Measurements from ENCODE around the gene SLC25A12.
"Not testable (repeated sequence)": the region's sequence is repeated elsewhere in the genome, so short reads cannot be mapped to it uniquely, and the experiment has no call there.

SLC25A12 gene

DNA sequence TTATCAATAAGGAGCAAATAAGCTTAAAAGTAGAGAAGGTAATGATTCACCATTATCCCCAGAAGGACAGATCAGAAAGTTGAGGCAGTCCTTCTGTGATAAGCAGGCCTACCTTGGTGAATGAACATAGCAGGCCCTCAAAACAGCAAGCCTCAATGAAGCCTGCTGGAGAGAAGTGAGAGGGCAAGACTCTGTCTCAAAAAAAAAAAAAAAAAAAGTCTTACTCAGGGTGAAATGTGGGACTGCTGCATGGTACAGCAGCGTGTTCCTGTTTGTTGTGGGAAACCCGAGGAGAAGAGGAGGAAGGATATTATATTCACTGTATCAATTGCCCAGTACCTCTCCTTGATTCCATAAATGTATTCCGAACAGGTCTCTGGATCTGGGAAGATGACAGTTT is 19.5 kb upstream of the SLC25A12 start:
- Histone ChIP-seq H3K4me3 (ENCODE audit: low read length) (no peak overlapping the region), H3K4me1 (ENCODE audit: insufficient read depth, low read length) (no peaks in the 10 kb centered on the region), H3K9ac (ENCODE audit: low read depth, low read length) (no peak overlapping the region), H3K36me3 (ENCODE audit: insufficient read depth, low read length) (no peaks in the 10 kb centered on the region), H3K27me3 (ENCODE audit: insufficient read depth, low read length) (no peaks in the 10 kb centered on the region), H3K27ac (ENCODE audit: low read depth, low read length) (no peak overlapping the region), H3K9me3 (ENCODE audit: insufficient read depth, low read depth, low read length) (no peaks in the 10 kb centered on the region)
- WGBS: 84% methylated on average over 3 of the region's 3 CpGs

DNA sequence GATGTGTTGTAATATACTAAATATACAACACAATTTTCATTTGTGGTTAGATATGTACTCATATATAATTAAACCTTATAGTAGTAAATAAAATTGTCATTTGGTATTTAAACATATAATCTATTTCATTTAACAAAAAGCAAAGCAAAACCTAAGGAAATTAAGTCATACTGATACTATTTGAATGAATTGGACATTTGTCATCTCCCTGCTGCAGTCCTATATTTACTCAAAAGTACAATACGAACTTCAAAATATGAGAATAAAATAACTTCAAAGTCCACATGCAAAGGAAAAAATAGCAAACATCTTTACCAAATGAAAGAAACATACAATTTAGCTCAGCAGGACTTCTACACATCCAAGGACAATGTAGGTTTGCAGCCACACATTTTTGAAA is 16.4 kb upstream of the SLC25A12 start:
- H3K27me3 ChIP-seq (ENCODE audit: insufficient read depth, low read length): no peaks in the 10 kb centered on the region
- no peaks in the 10 kb centered on the region for H3K36me3 ChIP-seq (ENCODE audit: insufficient read depth, low read length)
- no peak overlapping the region for H3K9ac ChIP-seq (ENCODE audit: low read depth, low read length)
- no peak overlapping the region for H3K4me3 ChIP-seq (ENCODE audit: low read length)
- H3K4me1 ChIP-seq (ENCODE audit: insufficient read depth, low read length): no peaks in the 10 kb centered on the region
- WGBS: 87% methylated on average over 1 of the region's 1 CpG
- H3K27ac ChIP-seq (ENCODE audit: low read depth, low read length): no peak overlapping the region
- H3K9me3 ChIP-seq (ENCODE audit: insufficient read depth, low read depth, low read length): no peaks in the 10 kb centered on the region

DNA sequence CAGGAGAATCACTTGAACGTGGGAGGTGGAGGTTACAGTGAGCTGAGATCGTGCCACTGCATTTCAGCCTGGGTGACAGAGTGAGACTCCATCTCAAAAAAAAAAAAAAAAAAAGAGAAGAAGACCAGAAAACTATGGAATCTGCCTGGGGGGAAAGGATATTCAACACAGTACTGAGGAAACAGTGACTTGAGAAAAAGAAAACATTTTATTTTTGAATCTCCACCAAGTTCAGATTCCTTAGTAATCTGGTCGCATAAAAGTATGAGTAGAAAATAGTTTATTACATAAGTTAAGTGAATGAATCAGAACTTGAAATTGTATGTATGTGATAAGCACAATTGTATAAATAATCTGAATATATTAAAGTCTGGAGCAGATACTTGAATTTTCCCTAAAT is 15.2 kb upstream of the SLC25A12 start:
- Histone ChIP-seq H3K9me3 (ENCODE audit: insufficient read depth, low read depth, low read length) (no peaks in the 10 kb centered on the region), H3K4me1 (ENCODE audit: insufficient read depth, low read length) (no peaks in the 10 kb centered on the region), H3K9ac (ENCODE audit: low read depth, low read length) (no peak overlapping the region), H3K27me3 (ENCODE audit: insufficient read depth, low read length) (no peaks in the 10 kb centered on the region), H3K4me3 (ENCODE audit: low read length) (no peak overlapping the region), H3K36me3 (ENCODE audit: insufficient read depth, low read length) (no peaks in the 10 kb centered on the region), H3K27ac (ENCODE audit: low read depth, low read length) (no peak overlapping the region)
- WGBS: 97% methylated on average over 2 of the region's 3 CpGs

DNA sequence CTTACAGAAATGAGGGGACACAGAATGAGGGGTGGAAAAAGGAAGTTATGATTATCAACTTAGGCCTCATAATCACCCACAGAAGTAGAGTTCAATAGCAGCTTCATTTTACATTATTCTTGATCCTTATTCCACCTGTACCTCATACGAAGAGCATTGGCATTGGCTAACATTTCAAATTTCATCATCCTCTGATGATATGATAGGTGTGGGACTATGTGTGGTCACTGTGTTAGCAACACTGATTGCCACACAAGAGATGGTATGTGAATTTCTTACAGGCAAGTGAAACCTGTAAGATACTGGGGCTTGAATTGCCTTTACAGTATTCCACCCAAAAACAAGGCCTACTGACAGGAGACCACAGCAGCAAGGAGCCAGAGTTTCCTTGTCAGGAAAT is 14.2 kb upstream of the SLC25A12 start:
- H3K4me1 ChIP-seq (ENCODE audit: insufficient read depth, low read length): no peaks in the 10 kb centered on the region
- H3K9ac ChIP-seq (ENCODE audit: low read depth, low read length): no peak overlapping the region
- no peak overlapping the region for H3K4me3 ChIP-seq (ENCODE audit: low read length)
- 86% methylated on average over 1 of the region's 1 CpG for WGBS
- H3K27ac ChIP-seq (ENCODE audit: low read depth, low read length): no peak overlapping the region
- H3K27me3 ChIP-seq (ENCODE audit: insufficient read depth, low read length): no peaks in the 10 kb centered on the region
- H3K36me3 ChIP-seq (ENCODE audit: insufficient read depth, low read length): no peaks in the 10 kb centered on the region
- H3K9me3 ChIP-seq (ENCODE audit: insufficient read depth, low read depth, low read length): no peaks in the 10 kb centered on the region

DNA sequence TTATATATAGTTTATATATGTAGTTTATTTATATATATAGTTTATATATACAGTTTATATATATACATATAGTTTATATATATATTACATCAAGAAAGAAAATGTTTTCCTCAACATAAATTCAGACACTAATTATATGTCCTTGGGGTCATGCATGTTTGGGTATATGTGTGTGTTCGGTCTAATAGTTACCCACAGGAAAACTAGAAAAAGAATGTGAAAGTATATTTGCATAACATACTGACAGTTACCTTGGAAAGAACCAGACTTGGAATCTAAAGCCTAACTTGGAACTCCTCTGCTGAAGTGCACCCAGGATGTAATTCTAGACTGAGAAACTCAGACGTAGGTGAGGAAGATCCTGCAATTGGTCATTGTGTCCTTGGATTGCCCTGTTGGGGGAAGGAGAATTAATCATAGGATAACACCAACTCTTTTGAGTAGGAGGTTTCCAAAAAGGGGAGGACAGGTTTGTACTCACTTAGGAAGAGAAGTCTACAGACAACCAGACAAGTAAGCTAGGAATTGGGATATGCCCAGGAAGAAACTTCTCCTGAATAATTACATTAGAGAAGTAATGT is 8.9 kb upstream of the SLC25A12 start:
- Histone ChIP-seq H3K9me3 (ENCODE audit: insufficient read depth, low read depth, low read length) (peaks cover 7% of the 10 kb centered on the region), H3K4me1 (ENCODE audit: insufficient read depth, low read length) (no peaks in the 10 kb centered on the region)

DNA sequence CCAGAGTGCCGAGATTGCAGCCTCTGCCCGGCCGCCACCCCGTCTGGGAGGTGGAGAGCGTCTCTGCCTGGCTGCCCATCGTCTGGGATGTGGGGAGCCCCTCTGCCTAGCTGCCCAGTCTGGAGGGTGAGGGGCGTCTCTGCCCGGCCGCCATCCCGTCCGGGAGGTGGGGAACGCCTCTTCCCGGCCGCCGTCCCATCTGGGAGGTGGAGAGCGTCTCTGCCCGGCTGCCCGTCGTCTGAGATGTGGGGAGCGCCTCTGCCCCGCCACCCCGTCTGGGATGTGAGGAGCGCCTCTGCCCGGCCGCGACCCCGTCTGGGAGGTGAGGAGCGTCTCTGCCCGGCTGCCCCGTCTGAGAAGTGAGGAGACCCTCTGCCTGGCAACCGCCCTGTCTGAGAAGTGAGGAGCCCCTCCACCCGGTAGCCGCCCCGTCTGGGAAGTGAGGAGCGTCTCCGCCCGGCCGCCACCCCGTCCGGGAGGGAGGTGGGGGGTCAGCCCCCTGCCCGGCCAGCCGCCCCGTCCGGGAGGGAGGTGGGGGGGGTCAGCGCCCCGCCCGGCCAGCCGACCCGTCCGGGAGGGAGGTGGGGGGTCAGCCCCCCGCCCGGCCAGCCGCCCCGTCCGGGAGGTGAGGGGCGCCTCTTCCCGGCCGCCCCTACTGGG is 5.7 kb upstream of the SLC25A12 start:
- not testable (repeated sequence) for H3K27me3 ChIP-seq (ENCODE audit: insufficient read depth, low read length); H3K4me3 ChIP-seq (ENCODE audit: low read length); H3K27ac ChIP-seq (ENCODE audit: low read depth, low read length); H3K9ac ChIP-seq (ENCODE audit: low read depth, low read length); H3K9me3 ChIP-seq (ENCODE audit: insufficient read depth, low read depth, low read length); H3K36me3 ChIP-seq (ENCODE audit: insufficient read depth, low read length); H3K4me1 ChIP-seq (ENCODE audit: insufficient read depth, low read length)
- 95% methylated on average over 50 of the region's 58 CpGs for WGBS

More for the DNA sequence above, 8.9 kb upstream of the SLC25A12 start:
- no peaks in the 10 kb centered on the region for H3K27me3 ChIP-seq (ENCODE audit: insufficient read depth, low read length)
- H3K36me3 ChIP-seq (ENCODE audit: insufficient read depth, low read length): no peaks in the 10 kb centered on the region
- no peak overlapping the region for H3K27ac ChIP-seq (ENCODE audit: low read depth, low read length)
- no peak overlapping the region for H3K9ac ChIP-seq (ENCODE audit: low read depth, low read length)
- 79% methylated on average over 1 of the region's 2 CpGs for WGBS
- H3K4me3 ChIP-seq (ENCODE audit: low read length): no peak overlapping the region

DNA sequence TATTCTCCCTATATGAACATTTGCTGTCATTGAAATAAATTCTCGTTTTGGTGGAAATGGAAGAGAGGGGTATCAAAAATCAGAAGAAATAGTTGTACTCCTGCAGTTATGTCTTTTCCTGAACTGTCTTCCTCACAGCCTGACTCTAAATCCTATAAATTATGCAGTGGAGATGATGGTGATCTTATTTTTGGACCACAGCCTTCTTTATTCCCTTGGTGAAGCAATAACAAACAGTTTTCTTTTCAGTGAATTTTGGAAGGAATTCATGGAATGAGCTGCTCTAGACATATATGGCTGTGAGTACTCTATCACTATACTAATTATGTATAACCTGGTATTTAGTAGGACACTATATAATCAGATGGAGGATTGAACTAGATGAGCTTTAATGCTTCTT is 1.7 kb upstream of the SLC25A12 start:
- Histone ChIP-seq H3K27ac (ENCODE audit: low read depth, low read length) (no peak overlapping the region), H3K9me3 (ENCODE audit: insufficient read depth, low read depth, low read length) (peaks cover 7% of the 10 kb centered on the region), H3K4me3 (ENCODE audit: low read length) (no peak overlapping the region), H3K9ac (ENCODE audit: low read depth, low read length) (no peak overlapping the region), H3K36me3 (ENCODE audit: insufficient read depth, low read length) (no peaks in the 10 kb centered on the region), H3K4me1 (ENCODE audit: insufficient read depth, low read length) (peaks cover 7% of the 10 kb centered on the region; the same call in 1 of the 2 replicates), H3K27me3 (ENCODE audit: insufficient read depth, low read length) (no peaks in the 10 kb centered on the region)
- WGBS: no CpG with 5 or more reads among the region's 1 CpG

DNA sequence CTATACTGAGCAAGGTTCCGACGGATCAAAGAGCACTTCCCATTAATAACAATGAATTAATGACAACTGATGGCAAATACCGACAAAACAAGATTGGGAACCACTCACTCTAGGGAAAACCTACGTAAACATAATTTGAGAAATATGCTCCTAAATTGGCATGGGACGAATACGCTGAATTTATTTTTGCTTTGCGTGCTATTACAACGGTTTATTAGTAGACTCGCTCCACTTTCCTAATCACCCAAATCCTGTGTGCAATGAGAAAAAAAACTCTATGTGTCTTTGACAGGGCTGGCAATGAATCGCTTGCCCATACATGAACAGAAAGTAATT is 536 bp upstream of the SLC25A12 start:
- no peaks in the 10 kb centered on the region for H3K36me3 ChIP-seq (ENCODE audit: insufficient read depth, low read length)
- 52% methylated on average over 10 of the region's 10 CpGs for WGBS
- peaks cover 7% of the 10 kb centered on the region; the same call in 1 of the 2 replicates for H3K4me1 ChIP-seq (ENCODE audit: insufficient read depth, low read length)
- peaks cover 7% of the 10 kb centered on the region for H3K9me3 ChIP-seq (ENCODE audit: insufficient read depth, low read depth, low read length)
- peak overlapping the region; percentile 90 for H3K4me3 ChIP-seq (ENCODE audit: low read length)
- peak overlapping the region; percentile 61; the same call in 1 of the 2 replicates for H3K27ac ChIP-seq (ENCODE audit: low read depth, low read length)
- H3K27me3 ChIP-seq (ENCODE audit: insufficient read depth, low read length): no peaks in the 10 kb centered on the region
- H3K9ac ChIP-seq (ENCODE audit: low read depth, low read length): peak overlapping the region; percentile 80

DNA sequence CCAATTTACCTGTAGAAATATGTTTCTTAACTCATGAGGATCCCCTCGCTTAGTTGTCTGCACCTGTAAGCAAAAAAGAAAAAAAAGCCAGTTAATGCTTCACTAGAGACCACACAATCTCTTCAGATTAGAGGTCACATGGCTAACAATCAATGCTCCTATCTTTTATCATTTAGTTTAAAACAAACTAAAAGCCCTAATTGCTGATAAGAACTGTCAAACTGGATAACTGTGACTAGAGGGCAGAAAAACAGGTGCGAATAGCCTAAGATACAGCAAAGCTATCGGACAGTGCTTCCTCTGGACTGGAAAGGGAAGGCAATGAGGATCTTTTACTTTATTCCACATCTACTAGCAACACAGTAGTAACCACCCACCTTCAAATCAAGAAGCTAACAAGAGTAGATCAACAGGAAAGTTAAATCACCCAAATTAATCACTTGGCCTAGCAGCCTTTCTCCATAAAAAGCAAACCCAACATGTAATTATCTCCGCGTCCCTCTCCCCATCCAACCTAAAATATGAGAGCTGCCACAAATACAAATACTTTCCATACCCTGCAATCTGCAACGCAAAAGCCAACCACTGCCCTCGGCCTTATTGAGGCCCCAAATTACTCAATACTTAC is 734 bp downstream of the SLC25A12 start:
- H3K27ac ChIP-seq (ENCODE audit: low read depth, low read length): no peak overlapping the region
- H3K36me3 ChIP-seq (ENCODE audit: insufficient read depth, low read length): no peaks in the 10 kb centered on the region
- peak overlapping the region; percentile 90 for H3K4me3 ChIP-seq (ENCODE audit: low read length)
- H3K9me3 ChIP-seq (ENCODE audit: insufficient read depth, low read depth, low read length): peaks cover 2% of the 10 kb centered on the region
- H3K9ac ChIP-seq (ENCODE audit: low read depth, low read length): peak overlapping the region; percentile 80; the same call in 1 of the 2 replicates
- H3K27me3 ChIP-seq (ENCODE audit: insufficient read depth, low read length): no peaks in the 10 kb centered on the region
- 53% methylated on average over 7 of the region's 7 CpGs for WGBS
- peaks cover 7% of the 10 kb centered on the region; the same call in 1 of the 2 replicates for H3K4me1 ChIP-seq (ENCODE audit: insufficient read depth, low read length)

DNA sequence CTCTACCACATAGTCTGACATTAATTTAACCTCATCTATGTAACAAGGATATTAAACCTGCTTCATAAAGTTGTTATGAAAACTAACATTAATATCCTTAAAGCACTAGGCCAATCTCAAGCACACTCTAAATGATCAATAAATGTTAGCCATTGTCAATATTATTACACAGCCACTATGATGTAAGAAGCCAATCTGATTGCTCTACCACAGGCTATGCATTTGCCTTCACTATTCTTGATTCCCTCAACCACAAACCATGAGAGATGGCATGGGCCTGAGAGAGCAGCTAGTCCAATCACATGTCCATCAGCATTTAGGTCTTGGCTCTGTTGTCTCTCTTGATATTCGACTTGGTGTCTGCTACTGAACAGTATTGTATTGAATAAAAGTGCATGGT is 4.2 kb downstream of the SLC25A12 start:
- H3K27me3 ChIP-seq (ENCODE audit: insufficient read depth, low read length): no peaks in the 10 kb centered on the region
- no peak overlapping the region for H3K9ac ChIP-seq (ENCODE audit: low read depth, low read length)
- WGBS: 95% methylated on average over 1 of the region's 1 CpG
- H3K4me3 ChIP-seq (ENCODE audit: low read length): no peak overlapping the region
- no peaks in the 10 kb centered on the region for H3K9me3 ChIP-seq (ENCODE audit: insufficient read depth, low read depth, low read length)
- no peak overlapping the region for H3K27ac ChIP-seq (ENCODE audit: low read depth, low read length)
- H3K36me3 ChIP-seq (ENCODE audit: insufficient read depth, low read length): no peaks in the 10 kb centered on the region
- peaks cover 6% of the 10 kb centered on the region; the same call in 1 of the 2 replicates for H3K4me1 ChIP-seq (ENCODE audit: insufficient read depth, low read length)

DNA sequence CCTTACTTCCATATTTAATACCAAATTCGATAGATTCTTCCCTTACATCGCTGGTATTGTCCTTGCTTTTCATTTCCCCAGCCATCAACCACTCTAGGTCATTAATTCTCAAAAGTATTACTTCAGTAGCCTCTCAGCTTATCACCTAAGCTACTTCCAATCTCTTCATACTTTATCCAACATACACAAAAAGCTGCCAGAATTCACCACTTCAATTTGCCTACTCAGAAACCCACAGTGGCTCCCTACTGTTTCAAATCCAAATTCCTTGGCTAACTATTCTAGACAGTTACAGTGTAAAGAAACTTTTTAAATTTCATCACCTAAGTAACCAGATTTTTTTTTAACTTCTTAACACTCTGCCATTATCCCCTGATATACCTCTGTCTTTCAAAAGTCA is 4.7 kb downstream of the SLC25A12 start:
- 95% methylated on average over 2 of the region's 2 CpGs for WGBS
- no peaks in the 10 kb centered on the region for H3K27me3 ChIP-seq (ENCODE audit: insufficient read depth, low read length)

More for the DNA sequence above, 4.7 kb downstream of the SLC25A12 start:
- Histone ChIP-seq H3K36me3 (ENCODE audit: insufficient read depth, low read length) (no peaks in the 10 kb centered on the region), H3K9ac (ENCODE audit: low read depth, low read length) (no peak overlapping the region), H3K9me3 (ENCODE audit: insufficient read depth, low read depth, low read length) (no peaks in the 10 kb centered on the region), H3K27ac (ENCODE audit: low read depth, low read length) (no peak overlapping the region), H3K4me1 (ENCODE audit: insufficient read depth, low read length) (0 out of 2 replicates have a peak, but pooled peaks cover 2% of the 10 kb centered on the region), H3K4me3 (ENCODE audit: low read length) (no peak overlapping the region)

All from HUES64 (cell line).